GM19239 (cell line): Measurements from ENCODE around the gene RAB1A.

Source experiments
- DNase-seq: peaks from one replicate; pipeline ENCODE4 v3.0.0; 2011; ENCODE audit warnings: low spot score; ENCODE audit not compliant: insufficient read length
- FAIRE-seq: peaks from 2 replicates; lab custom pipeline; 2011; peaks lifted over from hg19 to GRCh38; lab: Jason Lieb, UNC

Gene RAB1A

GRCh38 chr2:65064728-65065552 is 65.0 kb downstream of the RAB1A start:
- DNase-seq (peak; percentile 53), FAIRE-seq (peak; percentile 93)

- DNase-seq: no peak
These were observed 66.8 kb downstream of the RAB1A start for GRCh38 chr2:65062843-65063825.

GRCh38 chr2:65061910-65062339 is 68.0 kb downstream of the RAB1A start:
- DNase-seq (no peak), FAIRE-seq (no peak)

More at GRCh38 chr2:65062843-65063825, 66.8 kb downstream of the RAB1A start:
- no peak for FAIRE-seq

GRCh38 chr2:65061146-65061909 is 68.6 kb downstream of the RAB1A start:
- DNase-seq: no peak
- FAIRE-seq: no peak

GRCh38 chr2:65059071-65059470 is 70.8 kb downstream of the RAB1A start:
- FAIRE-seq (no peak), DNase-seq (no peak)

GRCh38 chr2:65057391-65058052 is 72.4 kb downstream of the RAB1A start:
- peak; percentile 47 for FAIRE-seq

GRCh38 chr2:65057054-65057375 is 72.9 kb downstream of the RAB1A start:
- FAIRE-seq: no peak
- no peak for DNase-seq

More at GRCh38 chr2:65057391-65058052, 72.4 kb downstream of the RAB1A start:
- peak; percentile 40 for DNase-seq

- DNase-seq (peak; percentile 93), FAIRE-seq (peak; percentile 88)
These were observed 73.5 kb downstream of the RAB1A start, which contains the start of gene CEP68 for GRCh38 chr2:65056215-65057053. CEP68 (plus strand) TSS chr2:65056416; CDS start chr2:65069445, 13,029 bp downstream.

GRCh38 chr2:65055422-65056214 is 74.3 kb downstream of the RAB1A start:
- DNase-seq (no peak), FAIRE-seq (no peak)

GRCh38 chr2:65054749-65055421 is 75.0 kb downstream of the RAB1A start:
- FAIRE-seq (no peak), DNase-seq (no peak)

GRCh38 chr2:65053199-65053598 is 76.7 kb downstream of the RAB1A start:
- FAIRE-seq: peak; percentile 98
- peak; percentile 71 for DNase-seq

GRCh38 chr2:65050931-65051330 is 79.0 kb downstream of the RAB1A start:
- FAIRE-seq (peak; percentile 11), DNase-seq (no peak)

- peak; percentile 49 for FAIRE-seq
These were observed 80.8 kb downstream of the RAB1A start for GRCh38 chr2:65049010-65049639.

GRCh38 chr2:65046633-65047407 is 83.1 kb downstream of the RAB1A start:
- DNase-seq: no peak
- no peak for FAIRE-seq

More at GRCh38 chr2:65049010-65049639, 80.8 kb downstream of the RAB1A start:
- DNase-seq: no peak

GRCh38 chr2:65045651-65046050 is 84.3 kb downstream of the RAB1A start:
- DNase-seq: no peak
- no peak for FAIRE-seq

GRCh38 chr2:65044097-65044735 is 85.7 kb downstream of the RAB1A start:
- DNase-seq (no peak), FAIRE-seq (no peak)
